ENCODE results near the gene EGFLAM. TPM values are rescaled to one million over a fixed set of nuclear protein-coding genes. Genes with fewer than 3 reads are reported as not detected.

Gene EGFLAM
- total and polyA plus RNA-seq, 9 of the 15 experiments (the other 6 are each of a cell fraction or from before 2014, with no cell fraction given) = 0.09 to 2.5 (median 1.0) TPM

GRCh38 chr5:38341056-38341455, 82.7 kb downstream of the EGFLAM start (continued):
- TF ChIP-seq, protein P1, sequence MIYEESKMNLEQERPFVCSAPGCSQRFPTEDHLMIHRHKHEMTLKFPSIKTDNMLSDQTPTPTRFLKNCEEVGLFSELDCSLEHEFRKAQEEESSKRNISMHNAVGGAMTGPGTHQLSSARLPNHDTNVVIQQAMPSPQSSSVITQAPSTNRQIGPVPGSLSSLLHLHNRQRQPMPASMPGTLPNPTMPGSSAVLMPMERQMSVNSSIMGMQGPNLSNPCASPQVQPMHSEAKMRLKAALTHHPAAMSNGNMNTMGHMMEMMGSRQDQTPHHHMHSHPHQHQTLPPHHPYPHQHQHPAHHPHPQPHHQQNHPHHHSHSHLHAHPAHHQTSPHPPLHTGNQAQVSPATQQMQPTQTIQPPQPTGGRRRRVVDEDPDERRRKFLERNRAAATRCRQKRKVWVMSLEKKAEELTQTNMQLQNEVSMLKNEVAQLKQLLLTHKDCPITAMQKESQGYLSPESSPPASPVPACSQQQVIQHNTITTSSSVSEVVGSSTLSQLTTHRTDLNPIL (CRISPR knock-in tag; IDR thresholded peaks at IDR 0.05) = no peak

- no peak for ATAC-seq
- Histone ChIP-seq H3K27ac (ENCODE audit: extremely low read depth, low read depth, low read length) (no peak overlapping the region), H3K4me2 (ENCODE audit: insufficient read depth, low read length) (no peak overlapping the region), H3K9ac (ENCODE audit: insufficient read depth in 1 of 2, low read depth in 2 of 2, low read length in 2 of 2) (no peak overlapping the region), H3K27me3 (ENCODE audit: control insufficient read depth in 2 of 2, insufficient read depth in 2 of 2, low read length in 2 of 2) (peaks cover 2 to 11% of the 10 kb centered on the region in 2 experiments; a peak in 4 of 5 replicates), H3K79me2 (ENCODE audit: control insufficient read depth, insufficient read depth, low read length) (no peaks in the 10 kb centered on the region), H3K9me3 (replicated peaks; ENCODE audit: control insufficient read depth, insufficient read depth, low read depth, low read length) (no peaks in the 10 kb centered on the region), H3K4me1 (replicated peaks in 1 of 2; ENCODE audit: control insufficient read depth in 2 of 2, insufficient read depth in 2 of 2, low read length in 2 of 2) (no peaks in the 10 kb centered on the region; a peak in 1 of 5 replicates), H3K36me3 (ENCODE audit: control insufficient read depth, insufficient read depth, low read length) (no peaks in the 10 kb centered on the region), H3K9me1 (ENCODE audit: control insufficient read depth, insufficient read depth, low read length) (no peaks in the 10 kb centered on the region), H4K20me1 (replicated peaks; ENCODE audit: control insufficient read depth, insufficient read depth, low read length) (no peaks in the 10 kb centered on the region), H2AFZ (ENCODE audit: low read depth, low read length) (no peak overlapping the region), H3K4me3 (no peak overlapping the region)
- ChIA-PET POLR2A (no interaction called here), CTCF (ENCODE audit: low intra/inter-chr PET ratio) (no interaction called here)
- TF ChIP-seq CHD1 (IDR thresholded peaks at IDR 0.05; ENCODE audit: low read length) = no peak
- no peak for TF ChIP-seq RCOR1 (IDR thresholded peaks at IDR 0.05; ENCODE audit: borderline replicate concordance in 1 of 2, low read depth in 2 of 2, low read length in 2 of 2)
- TF ChIP-seq ERF (CRISPR knock-in tag; IDR thresholded peaks at IDR 0.05) = no peak
- TF ChIP-seq ATF7 (IDR thresholded peaks at IDR 0.05) = no peak
- TF ChIP-seq NELFE (IDR thresholded peaks at IDR 0.05; ENCODE audit: insufficient read depth, insufficient read length) = no peak
- no peak for TF ChIP-seq ETV6 (IDR thresholded peaks at IDR 0.05; ENCODE audit: borderline replicate concordance in 1 of 2, low read depth in 2 of 2, low read length in 1 of 2)
- TF ChIP-seq ETV6 (CRISPR knock-in tag; IDR thresholded peaks at IDR 0.05; ENCODE audit: borderline replicate concordance) = no peak
- no peak for TF ChIP-seq RFX1 (IDR thresholded peaks at IDR 0.05)
- no peak for TF ChIP-seq KAT7 (CRISPR knock-in tag; IDR thresholded peaks at IDR 0.05; ENCODE audit: borderline replicate concordance)
- TF ChIP-seq NR3C1 (CRISPR knock-in tag; IDR thresholded peaks at IDR 0.05) = no peak
- no peak for TF ChIP-seq ZNF324 (CRISPR knock-in tag; IDR thresholded peaks at IDR 0.05)
- no peak for TF ChIP-seq KLF10 (CRISPR knock-in tag; IDR thresholded peaks at IDR 0.05)
- TF ChIP-seq NFRKB (IDR thresholded peaks at IDR 0.05; ENCODE audit: low read depth) = no peak
- TF ChIP-seq ZNF551 (CRISPR knock-in tag; IDR thresholded peaks at IDR 0.05) = no peak
- TF ChIP-seq SAFB (IDR thresholded peaks at IDR 0.05; ENCODE audit: borderline replicate concordance, low read depth, low read length) = no peak
- no peak for TF ChIP-seq ZNF444 (CRISPR knock-in tag; IDR thresholded peaks at IDR 0.05)
- TF ChIP-seq, protein P2, sequence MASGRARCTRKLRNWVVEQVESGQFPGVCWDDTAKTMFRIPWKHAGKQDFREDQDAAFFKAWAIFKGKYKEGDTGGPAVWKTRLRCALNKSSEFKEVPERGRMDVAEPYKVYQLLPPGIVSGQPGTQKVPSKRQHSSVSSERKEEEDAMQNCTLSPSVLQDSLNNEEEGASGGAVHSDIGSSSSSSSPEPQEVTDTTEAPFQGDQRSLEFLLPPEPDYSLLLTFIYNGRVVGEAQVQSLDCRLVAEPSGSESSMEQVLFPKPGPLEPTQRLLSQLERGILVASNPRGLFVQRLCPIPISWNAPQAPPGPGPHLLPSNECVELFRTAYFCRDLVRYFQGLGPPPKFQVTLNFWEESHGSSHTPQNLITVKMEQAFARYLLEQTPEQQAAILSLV (tag; IDR thresholded peaks at IDR 0.05) = no peak
- TF ChIP-seq MCM5 (IDR thresholded peaks at IDR 0.05; ENCODE audit: low read depth) = no peak
- WGBS (ENCODE audit: insufficient coverage, low coverage, missing lambda C conversion rate) = 4% methylated on average over 3 of the region's 3 CpGs
- FAIRE-seq = no peak
- intact Hi-C loops (cut with micrococcal nuclease) (no loop called here), in situ Hi-C loops (cut with MboI) (no loop called here)
- no peak for DNase-seq (ENCODE audit: extremely low read depth in 1 of 4, low spot score in 3 of 4)
- BruUV-seq (replicated peaks) = no TSS peak
These were observed 83.3 kb downstream of the EGFLAM start for GRCh38 chr5:38341641-38342040.

All from K562 (cell line).